Transverse colon (tissue), 4 donors: Measurements from ENCODE around the gene PITX1.

Experiments used
- EP300 ChIP-seq: sonication (generic); formaldehyde crosslinking; IDR thresholded peaks from one replicate; pipeline ENCODE4 v1.6.1; 2017; ENCODE audit warnings: antibody characterized with exemption, low read depth
- POLR2A ChIP-seq: fragments of 450-650 bp; IDR thresholded peaks from one replicate; pipeline ENCODE4 v1.6.1; 2016; ENCODE audit warnings: antibody characterized with exemption, mild to moderate bottlenecking, moderate library complexity
- POLR2AphosphoS5 ChIP-seq, 3 donors: sonication (generic); formaldehyde crosslinking; IDR thresholded peaks; one replicate each; pipeline ENCODE4 v1.6.1; 2016; ENCODE audit warnings: antibody characterized with exemption in 3 of 3
- TF ChIP-seq, protein P1 (sequence below), 5 experiments: fragments of 200-600 bp in 3 of 5; fragments of 450-650 bp in 2 of 5; sonication (generic) in 3 of 5; IDR thresholded peaks; 1 replicate in 2 of 5; 2 replicates in 3 of 5; pipeline ENCODE4 v1.5.1; 2016 to 2017; ENCODE audit warnings: antibody characterized with exemption in 5 of 5, inconsistent platforms in 3 of 5, mild to moderate bottlenecking in 2 of 5, moderate library complexity in 1 of 5

DNA sequence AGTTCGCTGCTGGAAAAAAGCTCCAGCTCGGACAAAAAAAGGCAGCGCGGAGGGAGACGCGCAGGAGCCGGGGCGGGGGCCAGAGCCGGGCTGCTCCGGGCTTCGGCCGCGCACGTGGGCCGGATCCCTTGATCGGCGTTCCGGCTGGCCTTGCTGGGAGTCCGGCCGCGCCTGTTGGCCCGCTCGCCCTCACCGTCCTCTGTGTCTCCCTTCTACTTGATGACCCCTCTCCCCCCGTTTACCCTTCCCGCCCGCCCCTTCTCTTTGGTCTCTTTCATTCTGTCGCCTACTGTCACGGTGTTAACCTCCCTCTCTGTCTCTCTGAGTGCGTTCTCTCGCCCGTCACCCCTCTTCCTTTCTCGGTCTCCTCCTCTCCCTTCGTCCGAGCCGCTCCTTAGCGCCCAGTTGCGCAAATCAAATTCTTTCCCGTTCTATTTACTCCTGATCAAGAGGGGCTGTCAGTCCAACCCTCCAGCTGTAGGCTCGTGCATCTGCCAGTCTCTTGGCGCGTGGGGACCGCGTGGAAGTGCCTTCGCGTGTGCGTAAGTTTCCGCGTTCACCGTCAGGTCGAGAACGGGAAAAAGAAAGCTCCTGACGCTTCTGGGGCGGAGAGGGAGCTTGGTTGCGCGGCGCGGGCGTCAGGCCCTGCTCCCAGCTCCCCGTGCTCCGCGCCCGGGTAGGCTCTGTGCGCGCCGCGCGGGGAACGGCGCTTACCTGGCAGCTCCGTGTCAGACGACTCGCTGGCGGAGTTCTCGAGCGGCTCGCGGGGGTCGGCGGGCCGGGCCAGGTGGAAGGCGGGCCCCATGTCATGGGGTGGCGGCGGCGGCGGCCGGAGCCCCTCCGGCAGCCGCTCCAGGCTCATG lies 798 bp downstream of the PITX1 start:
- no peak for TF ChIP-seq POLR2A
- TF ChIP-seq, protein P1, sequence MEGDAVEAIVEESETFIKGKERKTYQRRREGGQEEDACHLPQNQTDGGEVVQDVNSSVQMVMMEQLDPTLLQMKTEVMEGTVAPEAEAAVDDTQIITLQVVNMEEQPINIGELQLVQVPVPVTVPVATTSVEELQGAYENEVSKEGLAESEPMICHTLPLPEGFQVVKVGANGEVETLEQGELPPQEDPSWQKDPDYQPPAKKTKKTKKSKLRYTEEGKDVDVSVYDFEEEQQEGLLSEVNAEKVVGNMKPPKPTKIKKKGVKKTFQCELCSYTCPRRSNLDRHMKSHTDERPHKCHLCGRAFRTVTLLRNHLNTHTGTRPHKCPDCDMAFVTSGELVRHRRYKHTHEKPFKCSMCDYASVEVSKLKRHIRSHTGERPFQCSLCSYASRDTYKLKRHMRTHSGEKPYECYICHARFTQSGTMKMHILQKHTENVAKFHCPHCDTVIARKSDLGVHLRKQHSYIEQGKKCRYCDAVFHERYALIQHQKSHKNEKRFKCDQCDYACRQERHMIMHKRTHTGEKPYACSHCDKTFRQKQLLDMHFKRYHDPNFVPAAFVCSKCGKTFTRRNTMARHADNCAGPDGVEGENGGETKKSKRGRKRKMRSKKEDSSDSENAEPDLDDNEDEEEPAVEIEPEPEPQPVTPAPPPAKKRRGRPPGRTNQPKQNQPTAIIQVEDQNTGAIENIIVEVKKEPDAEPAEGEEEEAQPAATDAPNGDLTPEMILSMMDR (IDR thresholded peaks at IDR 0.05) = no peak
- TF ChIP-seq EP300 = no peak
- peak; percentile 19 to 53 (median 40) for TF ChIP-seq POLR2AphosphoS5 (IDR thresholded peaks at IDR 0.05)
